HG03175 (cell line): Measurements from ENCODE around the gene ABCB10.
"Not testable (repeated sequence)": the region's sequence is repeated elsewhere in the genome, so short reads cannot be mapped to it uniquely, and the experiment has no call there.

Source experiments
- ATAC-seq: cut with Tn5 transposase; IDR thresholded peaks from one replicate; pipeline ENCODE4 v1.9.1; 2021; ENCODE audit warnings: mild to moderate bottlenecking, moderate library complexity; ENCODE audit not compliant: unreplicated experiment

Gene ABCB10

DNA sequence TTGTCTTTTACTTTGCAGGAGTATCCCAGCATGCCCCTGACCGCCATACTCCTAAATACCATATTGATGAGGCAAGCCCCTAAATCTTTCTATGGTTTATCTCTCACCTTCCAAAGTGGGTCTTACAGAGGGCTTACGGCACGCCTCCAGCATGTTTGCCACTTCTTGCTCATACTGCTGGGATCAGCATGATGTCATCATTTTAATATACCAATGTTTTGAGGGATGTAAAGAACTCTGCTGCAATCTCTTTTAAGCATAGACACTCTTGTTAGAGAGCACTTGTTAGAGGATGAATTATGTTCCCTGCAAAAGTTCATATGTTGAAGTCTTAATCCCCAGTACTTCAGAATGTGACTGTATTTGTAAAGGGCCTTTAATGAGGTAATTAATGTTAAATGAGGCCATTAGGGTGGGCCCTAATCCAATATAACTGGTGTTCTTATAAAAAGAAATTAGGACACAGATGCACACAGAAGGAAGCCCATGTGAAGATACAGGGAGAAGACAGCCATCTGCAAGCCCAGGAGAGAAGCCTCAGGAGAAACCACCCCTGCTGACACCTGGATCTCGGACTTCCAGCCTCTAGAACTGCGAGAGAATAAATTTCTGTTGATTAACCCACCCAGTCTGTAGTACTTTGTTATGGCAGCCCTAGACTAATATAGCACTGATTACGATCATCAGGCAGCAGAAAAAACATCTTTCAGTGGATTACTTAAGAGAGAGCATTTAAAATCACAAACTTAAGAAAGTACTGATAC, 16.4 kb upstream of the ABCB10 start:
- ATAC-seq, result no peak

DNA sequence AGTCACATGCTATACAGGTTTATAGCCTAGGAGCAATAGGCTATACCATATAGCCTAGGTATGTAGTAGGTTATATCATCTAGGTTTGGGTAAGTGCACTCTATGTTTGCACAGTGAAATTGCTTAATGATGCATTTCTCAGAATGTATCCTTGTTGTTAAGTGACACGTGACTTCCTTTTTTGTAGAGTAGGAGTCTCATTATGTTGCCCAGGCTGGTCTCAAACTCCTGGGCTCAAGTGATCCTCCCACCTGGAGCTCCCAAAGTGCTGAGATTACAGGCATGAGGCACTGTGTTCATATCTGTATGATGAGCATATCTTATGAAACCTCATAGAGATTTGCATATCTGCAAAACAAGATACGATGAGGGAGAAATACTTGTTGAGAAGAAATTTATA, 13.8 kb upstream of the ABCB10 start:
- ATAC-seq, result no peak

DNA sequence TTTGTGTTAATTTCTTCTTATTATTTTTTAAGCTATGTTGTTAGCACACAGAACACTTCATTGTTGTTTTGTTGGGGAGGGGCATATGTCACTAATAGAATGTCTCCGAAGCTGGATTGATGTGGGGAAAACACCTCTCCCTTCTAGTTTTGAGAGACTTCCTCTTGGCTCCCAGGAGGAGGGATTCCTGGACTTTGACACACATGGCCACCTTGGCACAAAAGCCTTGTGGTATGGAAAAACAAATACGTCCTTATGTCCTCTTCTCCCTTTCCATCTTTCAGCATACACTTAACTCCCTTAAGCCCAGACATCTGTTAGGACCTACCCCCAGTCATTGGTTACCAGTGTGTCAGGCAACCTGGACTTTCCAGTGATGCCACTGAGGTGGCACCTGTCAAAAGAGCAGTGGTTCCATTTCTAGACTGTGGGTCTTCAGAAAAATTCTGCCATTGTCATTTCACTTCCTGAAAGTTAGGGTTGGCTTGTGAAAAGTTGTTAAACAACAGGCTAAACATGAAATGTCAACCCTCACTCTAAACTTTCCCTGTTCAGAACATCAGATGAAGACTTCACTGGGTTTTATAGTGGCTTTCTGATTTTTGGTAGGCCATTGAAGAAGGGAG, 12.5 kb upstream of the ABCB10 start:
- ATAC-seq, result no peak

DNA sequence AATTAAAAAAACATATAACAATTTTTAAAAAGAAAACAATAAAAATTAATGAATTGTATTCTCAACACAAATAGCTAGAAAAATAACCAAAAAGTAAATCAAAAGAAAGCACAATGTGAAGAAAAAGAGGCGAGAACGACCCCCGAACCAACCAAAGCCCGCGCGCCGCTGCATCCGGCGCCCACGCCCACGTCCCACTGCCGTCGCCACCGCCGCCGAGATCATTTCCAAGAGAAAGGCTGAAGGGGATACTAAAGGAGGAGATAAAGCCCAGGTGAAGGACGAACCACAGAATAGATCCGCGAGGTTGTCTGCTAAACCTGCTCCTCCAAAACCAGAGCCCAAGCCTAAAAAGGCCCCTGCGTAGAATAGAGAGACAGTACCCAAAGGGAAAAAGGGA, 11.8 kb upstream of the ABCB10 start:
- no peak for ATAC-seq

DNA sequence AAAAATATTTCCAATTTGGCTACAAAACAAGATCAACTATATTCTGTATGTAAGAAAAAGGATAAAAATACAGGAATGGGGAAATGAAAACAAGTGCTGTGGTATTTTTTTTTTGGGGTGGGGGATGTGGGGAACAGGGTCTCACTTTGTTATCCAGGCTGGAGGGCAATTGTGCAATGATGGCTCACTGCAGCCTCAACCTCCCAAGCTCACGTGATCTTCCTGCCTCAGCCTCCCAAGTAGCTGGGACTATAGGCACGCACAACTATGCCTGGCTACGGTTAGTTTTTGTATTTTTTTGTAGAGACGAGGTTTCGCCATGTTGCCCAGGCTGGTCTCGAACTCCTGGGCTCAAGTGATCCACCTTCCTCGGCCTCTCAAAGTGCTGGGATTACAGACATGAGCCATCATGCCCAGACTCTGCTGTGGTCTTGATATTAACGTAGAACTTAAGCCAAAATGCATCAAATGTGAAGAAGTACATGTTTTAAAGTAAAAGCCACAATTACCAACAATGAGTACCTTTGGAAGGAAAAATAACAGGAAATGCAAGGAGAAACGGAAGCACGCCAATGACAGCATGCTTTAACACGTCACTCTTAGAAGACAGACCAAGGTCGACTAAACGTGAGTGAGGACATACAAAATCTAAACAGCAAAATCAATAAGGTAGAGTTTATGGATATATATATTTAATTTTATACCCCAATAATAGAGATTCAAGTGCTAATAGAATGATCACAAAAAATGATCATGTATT, 8.8 kb upstream of the ABCB10 start:
- no peak for ATAC-seq

DNA sequence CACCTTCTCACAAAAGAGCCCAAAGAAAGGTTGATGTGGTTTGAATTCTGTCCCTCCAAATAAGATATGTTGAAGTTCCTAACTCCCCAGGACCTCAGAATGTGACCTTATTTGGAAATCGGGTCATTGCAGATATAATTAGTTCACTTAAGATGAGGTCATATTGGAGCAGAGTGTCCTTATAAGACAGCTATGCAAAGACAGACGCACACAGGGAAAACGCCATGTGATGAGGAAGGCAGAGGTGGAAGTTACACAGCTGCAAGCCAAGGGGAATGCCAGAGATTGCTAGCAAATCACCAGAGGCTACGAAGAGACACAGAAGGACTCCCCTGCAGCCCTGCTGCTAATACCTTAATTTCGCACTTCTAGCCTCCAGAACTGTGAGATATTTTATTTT, 5.2 kb upstream of the ABCB10 start:
- ATAC-seq, result no peak

DNA sequence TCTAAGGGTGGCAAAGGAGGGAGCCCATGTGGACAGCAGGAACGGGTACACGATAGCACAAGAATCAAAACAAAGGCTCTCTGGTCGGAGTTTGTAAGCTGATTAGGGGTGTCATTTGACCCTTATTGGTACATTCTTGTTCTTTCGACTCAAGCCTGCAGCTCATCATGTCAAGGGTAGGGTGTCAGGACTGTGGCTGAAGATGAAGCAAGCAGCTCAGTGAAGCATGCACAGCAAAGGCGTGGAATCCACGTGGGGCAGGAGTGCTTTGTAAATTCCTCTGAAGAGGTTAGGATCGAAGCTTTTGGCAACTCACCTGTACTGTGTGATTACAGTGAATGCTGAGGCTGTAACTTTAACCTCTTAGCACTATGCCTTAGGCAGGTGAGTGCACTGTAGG, 4.7 kb upstream of the ABCB10 start:
- no peak for ATAC-seq

DNA sequence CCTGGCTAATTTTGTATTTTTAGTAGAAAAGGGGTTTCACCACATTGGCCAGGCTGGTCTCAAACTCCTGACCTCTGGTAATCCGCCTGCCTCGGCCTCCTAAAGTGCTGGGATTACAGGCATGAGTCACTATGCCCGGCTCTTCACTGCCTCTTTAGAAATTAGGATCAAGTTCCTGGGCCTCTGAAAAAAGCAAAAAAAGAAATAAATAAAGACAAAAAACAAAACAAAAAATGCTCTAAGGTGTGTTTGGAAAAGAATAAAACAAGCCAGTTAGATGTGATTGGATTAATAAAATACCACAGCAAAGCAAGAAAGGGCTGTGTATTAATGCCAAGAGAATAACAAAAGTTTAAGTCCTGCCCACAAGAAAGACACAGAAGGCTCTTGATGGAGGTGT, 4.2 kb upstream of the ABCB10 start:
- ATAC-seq, result no peak

DNA sequence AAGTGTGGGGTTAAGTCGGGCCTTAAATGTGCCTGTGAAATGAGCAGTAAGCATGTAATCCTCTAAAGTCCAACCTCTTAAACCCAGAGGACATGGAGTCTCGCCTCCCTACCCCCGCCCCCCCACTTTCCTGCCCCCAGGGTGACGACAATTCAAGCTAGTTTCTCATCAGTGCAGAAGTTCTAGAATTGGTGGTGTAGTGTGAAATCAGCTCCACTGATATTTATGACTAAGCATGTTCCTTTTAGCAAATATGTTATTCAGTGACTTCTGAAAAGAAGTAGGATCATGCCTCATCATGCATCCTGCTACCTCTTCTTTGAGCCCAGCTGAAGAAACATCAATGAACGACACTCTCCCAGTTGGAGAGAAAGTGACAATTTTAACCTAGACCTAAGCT, 2.6 kb upstream of the ABCB10 start:
- ATAC-seq, result no peak

DNA sequence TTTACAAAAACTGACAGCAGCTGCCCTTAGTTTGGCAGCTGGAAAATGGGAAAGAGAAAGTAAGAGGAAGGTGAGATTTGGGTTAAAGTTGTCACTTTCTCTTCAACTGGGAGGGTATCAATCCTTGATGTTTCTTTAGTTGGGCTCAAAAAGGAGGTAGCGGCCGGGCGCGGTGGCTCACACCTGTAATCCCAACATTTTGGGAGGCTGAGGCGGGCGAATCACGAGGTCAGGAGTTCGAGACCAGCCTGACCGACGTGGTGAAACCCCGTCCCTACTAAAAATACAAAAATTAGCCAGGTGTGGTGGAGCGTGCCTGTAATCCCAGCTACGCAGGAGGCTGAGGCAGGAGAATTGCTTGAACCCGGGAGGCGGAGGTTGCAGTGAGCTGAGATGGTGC, 1.6 kb upstream of the ABCB10 start:
- ATAC-seq, result not testable (repeated sequence)

DNA sequence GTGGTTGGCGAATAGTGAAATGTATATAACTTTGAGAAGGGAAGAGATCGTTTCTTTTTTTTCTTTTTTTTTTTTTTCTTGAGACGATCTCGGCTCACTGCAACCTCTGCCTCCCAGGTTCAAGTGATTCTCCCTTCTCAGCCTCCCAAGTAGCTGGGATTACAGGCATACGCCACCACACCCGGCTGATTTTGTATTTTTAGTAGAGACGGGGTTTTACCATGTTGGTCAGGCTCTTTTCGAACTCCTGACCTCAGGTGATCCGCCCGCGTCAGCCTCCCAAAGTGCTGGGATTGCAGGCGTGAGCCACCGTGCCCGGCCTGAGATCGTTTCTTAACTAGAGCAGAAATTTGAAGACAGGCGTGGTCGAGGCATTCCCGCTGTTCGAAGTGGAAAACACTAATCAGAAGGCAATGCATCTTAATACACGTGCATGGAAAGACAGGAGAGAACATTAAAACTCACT, 862 bp upstream of the ABCB10 start:
- ATAC-seq, result not testable (repeated sequence)

DNA sequence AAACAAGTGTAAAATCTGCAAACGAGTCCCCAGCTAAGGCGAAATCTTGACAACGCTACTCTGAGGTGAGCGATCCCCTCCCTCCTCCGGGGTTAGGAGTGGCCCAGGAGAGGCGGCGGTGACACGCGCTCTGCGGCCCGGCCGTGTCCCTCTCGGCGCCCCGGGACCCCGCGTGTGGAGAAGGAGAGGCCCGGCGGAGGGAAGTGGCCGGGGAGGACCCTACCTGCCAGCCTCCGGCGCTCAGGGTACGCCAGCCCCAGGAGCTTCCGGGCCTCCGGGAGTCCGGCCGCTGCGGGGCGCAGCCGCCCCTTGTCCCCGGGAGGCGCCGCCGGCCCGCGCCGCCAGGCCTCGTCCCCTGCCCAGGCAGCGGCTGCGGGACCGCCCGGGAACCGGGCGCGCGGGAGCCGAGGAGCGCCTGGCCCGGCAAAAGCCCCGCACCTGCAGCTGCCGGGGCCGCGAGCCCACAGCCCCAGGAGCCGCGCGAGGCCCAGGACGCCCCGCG, 543 bp downstream of the ABCB10 start:
- peak; percentile 32 for ATAC-seq

DNA sequence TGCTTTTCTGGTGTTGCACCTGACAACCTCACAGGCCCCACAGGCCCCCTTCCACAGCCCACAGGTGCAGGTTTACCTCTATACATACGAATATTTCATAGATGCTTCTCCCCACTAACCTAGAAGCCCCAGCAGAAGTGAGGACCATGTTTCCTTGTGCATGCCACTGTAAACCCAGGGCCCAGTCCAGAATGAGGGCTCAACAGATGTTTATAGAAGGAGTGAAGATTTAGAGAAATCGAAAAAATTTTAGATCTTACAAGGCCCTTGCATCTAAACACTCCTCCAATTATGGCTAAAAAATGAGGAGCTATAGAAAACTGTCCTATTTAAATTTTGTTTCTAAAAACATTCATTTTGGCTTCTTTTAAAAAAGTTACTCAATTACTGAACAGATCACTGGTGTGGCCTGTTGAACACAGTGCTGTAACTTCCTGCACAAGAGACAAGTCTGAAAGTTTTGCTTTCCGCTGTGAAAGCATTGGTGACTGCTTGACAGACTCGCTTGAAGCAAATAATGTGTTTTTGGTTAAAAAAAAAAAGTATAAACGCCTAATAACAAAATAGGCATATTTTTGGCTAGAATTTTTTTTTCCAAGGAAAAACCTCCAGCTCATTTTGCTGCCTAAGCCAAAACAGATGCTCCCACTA, 1.2 kb downstream of the ABCB10 start:
- no peak for ATAC-seq

DNA sequence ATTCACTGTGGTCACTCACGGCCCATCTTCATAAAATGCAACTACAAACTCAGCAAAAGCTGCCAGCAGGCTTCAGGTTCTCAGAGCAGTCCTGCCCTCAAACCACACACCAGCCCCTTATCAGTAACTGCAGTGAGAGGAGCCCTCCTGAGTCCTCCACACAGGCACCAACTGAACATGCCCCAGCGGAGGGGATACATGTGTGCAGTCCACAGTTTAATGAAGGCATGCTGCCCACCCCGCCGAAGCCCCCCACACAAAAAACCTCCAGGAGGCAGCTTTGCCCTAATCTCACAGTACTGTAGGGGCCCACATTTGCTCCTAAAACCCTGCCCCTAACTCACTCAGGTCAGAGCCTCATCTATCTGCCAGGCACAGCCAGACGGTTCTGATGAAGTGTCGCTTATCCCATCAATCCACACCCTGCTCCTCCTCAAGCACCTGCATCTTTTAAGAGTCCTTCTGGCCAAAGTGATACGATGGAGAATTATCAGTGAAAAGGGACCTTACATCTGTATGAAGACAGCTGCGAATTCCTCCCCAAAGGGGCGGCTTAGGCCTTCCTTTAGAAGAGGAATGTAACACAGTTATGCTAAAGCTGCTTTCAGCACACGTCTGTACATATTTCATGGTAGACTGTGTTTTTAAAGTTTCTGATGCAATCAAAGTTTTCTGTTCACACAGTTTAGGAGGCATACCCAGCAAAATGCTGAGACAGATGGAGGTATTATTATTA, 3.5 kb downstream of the ABCB10 start:
- ATAC-seq, result no peak

DNA sequence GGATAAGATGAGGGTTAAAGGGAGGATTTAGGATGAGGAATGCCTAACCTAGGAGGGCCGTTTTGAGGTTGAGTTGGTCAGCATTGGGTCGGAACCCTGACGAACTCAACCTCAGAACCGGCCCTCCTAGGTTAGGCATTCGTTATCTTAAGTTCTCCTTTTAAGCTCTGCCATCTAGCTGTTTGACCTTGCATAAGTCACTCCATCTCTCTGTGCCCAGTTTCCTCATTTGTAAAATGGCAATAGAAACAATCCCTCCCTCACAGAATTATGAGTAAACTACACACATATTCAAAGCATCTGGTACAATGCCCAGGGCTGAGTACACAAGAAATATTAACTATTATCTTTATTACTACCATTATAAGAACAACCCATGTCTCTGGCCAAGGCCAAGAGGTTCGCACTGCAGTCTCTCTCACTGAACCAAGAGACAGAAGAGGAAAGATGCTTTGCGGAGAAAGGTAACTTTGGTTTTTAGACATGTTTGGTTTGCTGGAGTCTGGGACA, 4.8 kb downstream of the ABCB10 start:
- ATAC-seq, result no peak

DNA sequence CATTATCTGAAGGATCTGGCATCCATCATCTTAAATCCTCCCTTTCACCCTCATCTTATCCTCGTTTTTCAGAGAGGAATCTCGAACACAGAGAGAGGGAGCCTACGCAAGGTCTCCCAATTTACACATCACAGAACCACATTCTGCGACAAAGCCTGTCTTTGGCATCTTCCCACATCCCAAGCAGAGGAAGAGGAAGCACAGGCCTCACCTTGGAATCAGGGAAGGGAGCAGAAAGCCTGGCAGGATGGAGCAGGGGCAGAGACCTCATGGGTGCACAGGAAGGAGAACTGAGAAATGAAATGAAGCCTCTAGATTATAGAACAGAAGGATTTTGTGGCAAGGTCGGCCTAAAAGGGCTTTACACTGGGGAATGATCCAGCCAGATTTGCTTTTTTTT, 5.8 kb downstream of the ABCB10 start:
- ATAC-seq, result no peak

DNA sequence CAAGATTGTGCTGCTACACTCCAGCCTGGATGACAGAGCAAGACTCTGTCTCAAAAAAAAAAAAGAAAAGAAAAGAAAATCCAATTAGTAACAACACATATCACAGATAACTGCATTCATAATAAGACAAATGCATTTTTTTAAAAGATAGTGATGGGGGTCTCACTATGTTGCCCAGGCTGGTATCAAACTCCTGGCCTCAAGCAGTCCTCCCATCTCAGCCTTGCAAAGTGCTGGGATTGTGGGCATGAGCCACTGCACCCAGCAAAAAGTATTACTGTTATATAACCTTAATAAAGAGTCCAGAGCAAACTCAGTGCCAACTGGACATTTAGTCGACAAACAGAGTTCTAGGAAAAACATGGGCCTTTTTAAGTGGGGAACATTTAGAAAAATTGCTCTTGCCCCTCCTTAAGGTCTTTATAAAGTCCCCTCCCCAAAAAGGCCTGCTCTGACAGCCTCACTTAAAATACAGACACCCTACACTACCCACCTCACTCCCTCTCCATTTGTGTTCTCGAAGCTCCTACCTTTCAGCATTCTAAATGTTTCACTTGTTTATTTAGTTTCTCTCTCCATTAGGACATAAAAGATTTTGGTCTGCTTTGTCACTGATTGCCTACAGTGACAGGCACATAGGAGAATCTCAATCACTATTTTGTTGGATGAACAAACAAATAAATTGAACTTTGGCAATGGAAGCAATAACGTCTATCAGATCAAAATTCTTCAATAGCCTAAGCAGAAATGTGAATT, 7.5 kb downstream of the ABCB10 start:
- ATAC-seq, result no peak

DNA sequence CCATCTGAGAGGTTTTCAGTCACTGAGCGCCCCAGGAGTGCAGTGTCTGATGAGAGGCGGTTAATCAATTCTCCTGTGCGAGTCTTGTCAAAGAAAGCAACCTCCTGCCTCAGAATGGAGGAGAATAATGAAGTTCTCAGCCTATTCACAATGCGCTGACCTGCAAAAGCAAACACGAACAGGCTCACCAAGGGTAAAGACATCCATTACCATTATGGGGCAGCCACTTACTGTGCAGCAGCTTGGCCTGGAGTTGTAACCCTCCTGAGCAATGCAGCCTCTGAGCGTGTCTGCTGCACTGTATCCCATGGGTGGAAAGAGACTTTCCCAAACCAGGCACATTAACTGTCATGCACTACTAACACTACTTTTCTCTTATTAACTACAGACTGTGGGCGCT, 11.0 kb downstream of the ABCB10 start:
- ATAC-seq, result no peak

DNA sequence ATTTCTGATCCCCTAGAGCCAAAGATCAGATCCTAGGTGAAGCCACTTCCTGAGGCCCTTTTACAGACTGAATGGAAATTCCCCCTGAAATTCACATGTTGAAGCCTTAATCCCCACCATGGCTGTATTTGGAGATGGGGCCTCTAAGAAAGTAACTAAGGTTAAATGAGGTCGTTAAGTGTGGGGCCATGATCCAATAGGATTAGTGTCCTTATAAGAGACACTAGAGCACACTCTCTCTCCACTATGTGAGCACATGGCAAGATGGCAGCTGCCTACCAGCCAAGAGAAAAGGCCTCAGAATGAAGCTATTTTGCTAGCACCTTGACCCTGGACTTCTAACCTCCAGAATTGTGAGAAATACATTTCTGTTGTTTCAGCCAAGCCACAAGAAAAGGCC, 13.9 kb downstream of the ABCB10 start:
- ATAC-seq, result no peak
